Nephron (organoid): ENCODE data around the gene LCLAT1.

Experiments
- H3K27ac Mint-ChIP-seq, 3 experiments: 2 replicates each; pipeline ENCODE4 v1.8.0; 2020; ENCODE audit warnings: mixed read lengths in 3 of 3, mild to moderate bottlenecking in 2 of 3, moderate library complexity in 1 of 3
- H3K27me3 Mint-ChIP-seq: 2 replicates; pipeline ENCODE4 v1.8.0; 2021; ENCODE audit warnings: low read depth, mild to moderate bottlenecking, moderate library complexity, mixed read lengths
- H3K36me3 Mint-ChIP-seq: 2 replicates; pipeline ENCODE4 v1.8.0; 2020; ENCODE audit warnings: low read depth, mixed read lengths
- H3K4me1 Mint-ChIP-seq: 2 replicates; pipeline ENCODE4 v1.8.0; 2020; ENCODE audit warnings: mixed read lengths
- H3K4me3 Mint-ChIP-seq, 3 experiments: 2 replicates each; pipeline ENCODE4 v1.8.0; 2020; ENCODE audit warnings: mild to moderate bottlenecking in 3 of 3, mixed read lengths in 3 of 3, moderate library complexity in 2 of 3
- H3K9me3 Mint-ChIP-seq: 2 replicates; pipeline ENCODE4 v1.8.0; 2020; ENCODE audit warnings: mixed read lengths
- TF ChIP-seq, protein P1 (sequence below), 3 experiments: fragments of 200-600 bp; sonication (generic); IDR thresholded peaks; one replicate each; pipeline ENCODE4 v1.5.0; 2021; ENCODE audit warnings: antibody characterized with exemption in 3 of 3; ENCODE audit not compliant: unreplicated experiment in 3 of 3

LCLAT1 gene

DNA sequence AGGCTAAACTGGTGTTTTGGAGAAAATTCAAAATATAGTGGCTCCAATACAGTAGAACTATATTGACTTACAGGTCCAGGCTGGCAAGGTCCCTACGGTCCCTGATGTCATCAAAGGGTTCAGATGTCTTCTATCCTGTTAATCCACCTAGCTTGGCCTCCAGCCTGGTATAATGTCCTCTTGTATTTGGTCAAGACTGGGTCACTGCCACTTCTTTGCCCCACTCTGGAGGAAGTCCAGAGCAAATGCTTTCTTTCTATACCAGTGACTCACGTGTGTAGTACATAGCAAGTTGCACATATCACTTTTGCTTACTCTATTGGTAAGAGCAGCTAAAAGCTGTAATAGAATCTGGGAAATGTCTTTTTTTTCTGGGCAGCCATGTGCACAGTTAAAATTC lies 80.8 kb downstream of the LCLAT1 start:
- Mint-ChIP-seq H3K27me3 (no peaks in the 10 kb centered on the region), H3K36me3 (peaks cover 36% of the 10 kb centered on the region), H3K27ac (no peak overlapping the region), H3K9me3 (peaks cover 11% of the 10 kb centered on the region), H3K4me3 (no peak overlapping the region), H3K4me1 (peaks cover 18% of the 10 kb centered on the region)
- TF ChIP-seq, protein P1, sequence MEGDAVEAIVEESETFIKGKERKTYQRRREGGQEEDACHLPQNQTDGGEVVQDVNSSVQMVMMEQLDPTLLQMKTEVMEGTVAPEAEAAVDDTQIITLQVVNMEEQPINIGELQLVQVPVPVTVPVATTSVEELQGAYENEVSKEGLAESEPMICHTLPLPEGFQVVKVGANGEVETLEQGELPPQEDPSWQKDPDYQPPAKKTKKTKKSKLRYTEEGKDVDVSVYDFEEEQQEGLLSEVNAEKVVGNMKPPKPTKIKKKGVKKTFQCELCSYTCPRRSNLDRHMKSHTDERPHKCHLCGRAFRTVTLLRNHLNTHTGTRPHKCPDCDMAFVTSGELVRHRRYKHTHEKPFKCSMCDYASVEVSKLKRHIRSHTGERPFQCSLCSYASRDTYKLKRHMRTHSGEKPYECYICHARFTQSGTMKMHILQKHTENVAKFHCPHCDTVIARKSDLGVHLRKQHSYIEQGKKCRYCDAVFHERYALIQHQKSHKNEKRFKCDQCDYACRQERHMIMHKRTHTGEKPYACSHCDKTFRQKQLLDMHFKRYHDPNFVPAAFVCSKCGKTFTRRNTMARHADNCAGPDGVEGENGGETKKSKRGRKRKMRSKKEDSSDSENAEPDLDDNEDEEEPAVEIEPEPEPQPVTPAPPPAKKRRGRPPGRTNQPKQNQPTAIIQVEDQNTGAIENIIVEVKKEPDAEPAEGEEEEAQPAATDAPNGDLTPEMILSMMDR (IDR thresholded peaks at IDR 0.05; ENCODE audit: unreplicated experiment in 3 of 3) = no peak

DNA sequence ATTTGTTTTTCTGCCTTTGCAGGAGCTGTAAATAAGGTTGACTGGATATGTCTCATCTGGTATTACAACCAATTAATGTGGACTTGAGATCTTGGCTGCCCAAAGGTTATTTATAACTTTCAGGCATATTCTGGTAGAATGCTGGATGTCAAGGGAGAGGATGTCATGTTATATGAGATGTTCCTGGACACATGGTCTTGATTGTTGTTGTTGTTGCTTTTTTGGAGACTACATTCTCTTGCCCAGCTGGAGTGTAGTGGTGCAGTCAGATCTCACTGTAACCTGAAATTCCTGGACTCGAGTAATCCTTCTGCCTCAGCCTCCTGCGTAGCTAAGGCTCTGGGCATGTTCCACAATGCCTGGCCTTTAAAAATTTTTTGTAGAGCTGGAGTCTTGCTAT lies 83.3 kb downstream of the LCLAT1 start:
- Mint-ChIP-seq H3K36me3 (peaks cover 51% of the 10 kb centered on the region), H3K27me3 (no peaks in the 10 kb centered on the region), H3K4me1 (peaks cover 18% of the 10 kb centered on the region), H3K9me3 (peaks cover 20% of the 10 kb centered on the region), H3K27ac (no peak overlapping the region), H3K4me3 (no peak overlapping the region)
- TF ChIP-seq, protein P1 (IDR thresholded peaks at IDR 0.05; ENCODE audit: unreplicated experiment in 3 of 3) = no peak

DNA sequence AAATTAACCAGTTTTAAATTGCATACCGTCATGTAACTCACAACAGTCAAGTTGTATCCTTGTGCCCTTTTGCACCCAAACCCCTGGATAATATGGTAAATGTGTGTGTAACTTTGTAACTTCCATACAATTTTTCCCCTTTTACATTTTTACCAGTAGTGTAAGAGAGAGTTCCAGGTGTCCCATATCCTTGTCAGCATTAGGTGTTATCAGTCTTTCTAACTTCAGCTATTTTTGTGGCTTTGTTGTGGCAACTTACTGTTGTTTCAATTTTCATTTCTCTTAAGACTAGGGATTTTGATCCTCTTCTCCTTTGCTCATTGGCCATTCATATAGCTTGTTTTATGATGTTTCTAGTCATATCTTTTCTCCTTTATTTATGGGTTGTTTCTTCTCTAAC lies 94.6 kb downstream of the LCLAT1 start:
- Mint-ChIP-seq H3K4me3 (no peak overlapping the region), H3K27ac (no peak overlapping the region), H3K27me3 (no peaks in the 10 kb centered on the region), H3K36me3 (peaks cover 61% of the 10 kb centered on the region), H3K4me1 (peaks cover 18% of the 10 kb centered on the region), H3K9me3 (peaks cover 31% of the 10 kb centered on the region)
- TF ChIP-seq, protein P1 (IDR thresholded peaks at IDR 0.05; ENCODE audit: unreplicated experiment in 3 of 3) = no peak

DNA sequence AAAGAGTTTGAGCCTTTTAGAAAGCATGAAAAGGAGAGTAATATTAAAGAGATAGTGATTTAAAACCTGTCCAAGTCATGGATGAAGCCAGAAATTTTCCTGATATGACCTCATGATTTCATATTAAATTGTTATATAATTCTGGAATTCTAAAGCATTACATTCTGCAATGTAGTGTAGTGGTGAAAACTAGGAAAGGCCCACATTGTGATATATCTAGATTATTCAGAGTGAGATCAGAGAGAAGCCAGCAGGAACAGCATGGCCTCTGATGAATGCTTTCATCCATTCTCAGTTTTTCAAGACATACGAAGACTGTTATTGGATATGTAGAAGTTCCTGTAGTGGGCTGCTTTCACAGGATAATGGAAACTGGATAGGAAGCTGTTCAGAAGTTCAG lies 98.8 kb downstream of the LCLAT1 start:
- H3K27ac Mint-ChIP-seq = peak overlapping the region in 2 of 3 experiments; percentile 38 to 47

DNA sequence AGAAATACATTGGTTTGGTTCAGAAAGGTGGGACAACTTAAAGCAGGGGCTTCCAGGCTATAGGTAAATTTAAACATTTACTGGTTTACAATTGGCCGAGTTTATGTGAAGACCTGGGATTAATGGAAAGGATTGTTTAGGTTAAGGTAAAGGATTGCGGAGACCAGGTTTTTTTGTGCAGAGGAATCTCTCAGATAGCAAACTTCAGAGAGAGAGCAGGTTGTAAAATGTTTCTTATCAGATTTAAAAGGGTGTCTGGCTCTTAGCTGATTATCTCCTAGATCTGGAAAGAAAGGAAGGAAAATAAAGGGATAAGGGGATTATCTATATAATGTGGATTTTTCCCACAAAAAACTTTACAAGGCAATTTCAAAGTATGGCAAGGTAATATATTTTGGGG lies 101.3 kb downstream of the LCLAT1 start:
- H3K27me3 Mint-ChIP-seq = no peaks in the 10 kb centered on the region
- H3K4me3 Mint-ChIP-seq = no peak overlapping the region
- TF ChIP-seq, protein P1 (IDR thresholded peaks at IDR 0.05; ENCODE audit: unreplicated experiment in 3 of 3) = no peak

More for the DNA sequence above, 98.8 kb downstream of the LCLAT1 start:
- Mint-ChIP-seq H3K9me3 (peaks cover 13% of the 10 kb centered on the region), H3K4me1 (peaks cover 22% of the 10 kb centered on the region), H3K27me3 (no peaks in the 10 kb centered on the region), H3K4me3 (no peak overlapping the region), H3K36me3 (peaks cover 38% of the 10 kb centered on the region)
- TF ChIP-seq, protein P1 (IDR thresholded peaks at IDR 0.05; ENCODE audit: unreplicated experiment in 3 of 3) = no peak

DNA sequence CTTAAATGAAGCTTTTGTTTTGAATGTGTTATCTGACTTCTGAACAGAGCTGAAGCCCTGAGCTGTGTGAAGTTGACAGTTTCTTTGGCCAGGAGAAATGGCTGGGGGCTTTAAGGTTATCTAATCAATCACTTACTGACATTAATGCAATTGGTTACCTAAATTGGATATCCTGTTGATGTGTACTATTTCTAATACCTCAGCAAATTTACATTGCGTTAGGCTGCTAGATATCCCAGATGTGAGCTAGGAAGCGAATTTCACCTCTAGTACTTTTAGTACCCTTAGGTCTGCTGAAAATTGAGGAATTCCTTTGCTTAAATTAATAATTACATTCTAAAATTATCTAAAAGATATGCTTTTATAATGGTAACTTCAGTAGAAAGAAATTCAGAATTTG lies 102.0 kb downstream of the LCLAT1 start:
- H3K27me3 Mint-ChIP-seq = no peaks in the 10 kb centered on the region
- H3K36me3 Mint-ChIP-seq = peaks cover 21% of the 10 kb centered on the region
- TF ChIP-seq, protein P1 (IDR thresholded peaks at IDR 0.05; ENCODE audit: unreplicated experiment in 3 of 3) = no peak
- H3K4me3 Mint-ChIP-seq = no peak overlapping the region
- H3K27ac Mint-ChIP-seq = no peak overlapping the region
- peaks cover 22% of the 10 kb centered on the region for H3K4me1 Mint-ChIP-seq
- no peaks in the 10 kb centered on the region for H3K9me3 Mint-ChIP-seq

More for the DNA sequence above, 101.3 kb downstream of the LCLAT1 start:
- Mint-ChIP-seq H3K4me1 (peaks cover 22% of the 10 kb centered on the region), H3K27ac (no peak overlapping the region), H3K36me3 (peaks cover 28% of the 10 kb centered on the region), H3K9me3 (no peaks in the 10 kb centered on the region)
